Type B pancreatic cell (in vitro differentiated cells): ENCODE results near the gene TNFAIP3. TPM values are rescaled to one million over a fixed set of nuclear protein-coding genes. Genes with fewer than 3 reads are reported as not detected.

ENCODE experiments used
- DNase-seq: peaks from one replicate; pipeline ENCODE4 v3.0.0; 2021; ENCODE audit warnings: mixed read lengths; ENCODE audit not compliant: unreplicated experiment; ENCODE audit errors: extremely low spot score
- H3K27ac Mint-ChIP-seq: 2 replicates; pipeline ENCODE4 v1.8.0; 2021; ENCODE audit warnings: mild to moderate bottlenecking, mixed read lengths
- H3K27me3 Mint-ChIP-seq: 2 replicates; pipeline ENCODE4 v1.8.0; 2021; ENCODE audit warnings: mixed read lengths
- H3K36me3 Mint-ChIP-seq: 2 replicates; pipeline ENCODE4 v1.8.0; 2021; ENCODE audit warnings: mixed read lengths
- H3K4me1 Mint-ChIP-seq: one replicate; pipeline ENCODE4 v1.8.0; 2021; ENCODE audit warnings: mixed read lengths; ENCODE audit not compliant: unreplicated experiment
- H3K4me3 Mint-ChIP-seq: 2 replicates; pipeline ENCODE4 v1.8.0; 2021; ENCODE audit warnings: mild to moderate bottlenecking, mixed read lengths
- H3K9me3 Mint-ChIP-seq: 2 replicates; pipeline ENCODE4 v1.8.0; 2021; ENCODE audit warnings: mixed read lengths
- total RNA-seq: library from RNA; stranded (reverse); gene quantifications from 2 replicates; pipeline ENCODE4 v1.2.1, GENCODE V29; 2021; ENCODE audit warnings: low replicate concordance
- TF ChIP-seq, protein P1 (sequence below): fragments of 200-600 bp; sonication (generic); conservative IDR thresholded peaks from 2 replicates; pipeline ENCODE4 v1.5.0; 2021; ENCODE audit warnings: antibody characterized with exemption, mild to moderate bottlenecking

Gene TNFAIP3
- total RNA-seq, 1 donor from 2014 or later = 15.2 TPM

DNA sequence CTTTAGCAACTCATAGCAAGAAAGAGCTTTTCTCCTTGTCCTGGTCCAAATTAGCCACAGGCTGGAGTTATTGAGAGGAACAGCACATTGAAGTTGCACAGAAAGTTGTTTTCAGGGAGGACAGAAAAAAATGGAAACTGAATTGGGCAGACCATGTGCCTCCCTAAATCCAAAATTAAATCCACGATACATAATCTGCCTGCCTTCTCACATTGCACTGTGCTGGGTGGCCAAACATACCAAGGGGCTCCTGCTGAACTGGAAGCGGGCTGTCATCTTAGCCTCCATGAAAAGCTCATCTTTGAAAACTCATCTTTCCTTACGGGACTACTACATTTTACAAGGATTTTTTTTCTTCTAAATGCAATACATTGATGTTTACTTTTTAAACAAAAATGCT is 59.9 kb downstream of the TNFAIP3 start:
- Mint-ChIP-seq H3K4me3 (no peak overlapping the region), H3K36me3 (no peaks in the 10 kb centered on the region), H3K4me1 (peaks cover 22% of the 10 kb centered on the region), H3K27me3 (no peaks in the 10 kb centered on the region), H3K27ac (no peak overlapping the region), H3K9me3 (no peaks in the 10 kb centered on the region)
- TF ChIP-seq, protein P1, sequence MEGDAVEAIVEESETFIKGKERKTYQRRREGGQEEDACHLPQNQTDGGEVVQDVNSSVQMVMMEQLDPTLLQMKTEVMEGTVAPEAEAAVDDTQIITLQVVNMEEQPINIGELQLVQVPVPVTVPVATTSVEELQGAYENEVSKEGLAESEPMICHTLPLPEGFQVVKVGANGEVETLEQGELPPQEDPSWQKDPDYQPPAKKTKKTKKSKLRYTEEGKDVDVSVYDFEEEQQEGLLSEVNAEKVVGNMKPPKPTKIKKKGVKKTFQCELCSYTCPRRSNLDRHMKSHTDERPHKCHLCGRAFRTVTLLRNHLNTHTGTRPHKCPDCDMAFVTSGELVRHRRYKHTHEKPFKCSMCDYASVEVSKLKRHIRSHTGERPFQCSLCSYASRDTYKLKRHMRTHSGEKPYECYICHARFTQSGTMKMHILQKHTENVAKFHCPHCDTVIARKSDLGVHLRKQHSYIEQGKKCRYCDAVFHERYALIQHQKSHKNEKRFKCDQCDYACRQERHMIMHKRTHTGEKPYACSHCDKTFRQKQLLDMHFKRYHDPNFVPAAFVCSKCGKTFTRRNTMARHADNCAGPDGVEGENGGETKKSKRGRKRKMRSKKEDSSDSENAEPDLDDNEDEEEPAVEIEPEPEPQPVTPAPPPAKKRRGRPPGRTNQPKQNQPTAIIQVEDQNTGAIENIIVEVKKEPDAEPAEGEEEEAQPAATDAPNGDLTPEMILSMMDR = no peak
- no peak for DNase-seq

DNA sequence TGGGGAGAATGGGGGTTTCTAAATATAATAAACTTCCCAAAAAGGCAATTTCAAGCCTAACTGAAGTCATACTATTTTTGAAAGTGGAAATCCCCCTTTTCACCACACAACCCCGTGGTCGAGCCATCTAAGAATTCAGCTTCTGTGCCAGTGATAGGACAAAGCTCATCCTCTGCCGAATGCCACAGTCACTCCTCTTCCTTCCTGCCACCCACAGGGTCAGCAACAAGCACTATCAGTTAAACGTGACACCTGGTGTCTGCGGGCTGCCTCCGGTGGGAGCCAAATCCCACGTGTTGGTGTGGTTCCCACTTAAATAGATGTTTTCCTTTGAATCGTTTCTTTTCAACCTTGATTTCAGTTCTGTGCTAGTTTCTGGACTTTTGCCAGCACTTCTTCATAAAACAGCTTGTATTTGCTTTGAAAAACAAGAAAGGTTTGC is 60.7 kb downstream of the TNFAIP3 start:
- Mint-ChIP-seq H3K4me1 (peaks cover 22% of the 10 kb centered on the region), H3K36me3 (no peaks in the 10 kb centered on the region), H3K9me3 (no peaks in the 10 kb centered on the region), H3K27ac (no peak overlapping the region), H3K27me3 (no peaks in the 10 kb centered on the region), H3K4me3 (no peak overlapping the region)
- TF ChIP-seq, protein P1 = no peak
- no peak for DNase-seq

DNA sequence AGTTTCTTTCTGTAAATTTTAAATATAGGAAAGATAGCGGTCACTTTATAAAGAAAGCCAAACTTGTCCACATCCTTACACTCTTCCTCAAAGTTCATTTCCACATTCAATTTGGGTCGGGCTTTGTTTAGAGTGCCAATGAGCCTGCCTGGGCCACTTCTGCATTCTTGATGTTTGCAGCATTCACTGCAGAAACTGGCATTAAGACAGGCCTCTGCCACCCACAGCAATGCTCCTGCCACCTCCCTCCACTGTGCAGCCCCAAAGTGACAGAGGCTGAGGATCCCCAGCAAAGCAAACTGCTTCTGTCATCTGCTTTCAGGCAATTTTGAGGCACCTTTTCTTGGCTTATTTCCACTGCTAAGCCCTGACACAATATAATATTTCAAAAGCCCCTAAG is 61.2 kb downstream of the TNFAIP3 start:
- Mint-ChIP-seq H3K4me1 (peaks cover 22% of the 10 kb centered on the region), H3K36me3 (no peaks in the 10 kb centered on the region), H3K27me3 (no peaks in the 10 kb centered on the region), H3K27ac (no peak overlapping the region), H3K4me3 (no peak overlapping the region), H3K9me3 (no peaks in the 10 kb centered on the region)
- TF ChIP-seq, protein P1 = no peak
- no peak for DNase-seq

GRCh38 chr6:137931849-137932465 is 64.9 kb downstream of the TNFAIP3 start:
- Mint-ChIP-seq H3K36me3 (no peaks in the 10 kb centered on the region), H3K27ac (no peak overlapping the region), H3K27me3 (no peaks in the 10 kb centered on the region), H3K4me1 (peaks cover 9% of the 10 kb centered on the region), H3K4me3 (no peak overlapping the region), H3K9me3 (peaks cover 3% of the 10 kb centered on the region)
- no peak for DNase-seq
- TF ChIP-seq, protein P1 = no peak

Other genes starting within 250 kb of the TNFAIP3 start
- 86.8 and 293 TPM in 2 replicates for gene PERP, start 240.2 kb downstream of the TNFAIP3 start, total RNA-seq